SK-N-SH (cell line): ENCODE results near the gene GNAI1. TPM values are rescaled to one million over a fixed set of nuclear protein-coding genes. Genes with fewer than 3 reads are reported as not detected.

Experiments used
- CTCF ChIA-PET: fragments of 300-600, 350-600 bp; formaldehyde crosslinking; extraction: SDS; loops from one replicate; lab custom pipeline; 2021; lab: Yijun Ruan, JAX
- POLR2A ChIA-PET: fragments of 350-600 bp; sonication (Branson Sonifier 250); formaldehyde crosslinking; extraction: SDS; loops from one replicate; lab custom pipeline; 2020; ENCODE audit warnings: antibody characterized with exemption, inconsistent platforms; lab: Yijun Ruan, JAX
- DNase-seq: peaks from one replicate; pipeline ENCODE4 v3.0.0; 2012
- H2AFZ ChIP-seq: fragments of 200-600 bp; sonication (generic); 2 replicates; pipeline ENCODE4 v1.8.1; 2016; ENCODE audit warnings: antibody characterized with exemption, mild to moderate bottlenecking, low read depth
- H3F3A ChIP-seq: fragments of 200-600 bp; sonication (generic); replicated peaks from 2 replicates; pipeline ENCODE3; 2016; ENCODE audit warnings: antibody characterized with exemption, mild to moderate bottlenecking; ENCODE audit not compliant: insufficient read depth
- H3K27ac ChIP-seq, 2 experiments: fragments of 200-500 bp in 1 of 2; fragments of 200-600 bp in 1 of 2; sonication (Bioruptor generic) in 1 of 2; sonication (generic), shearing (Covaris generic) in 1 of 2; 2 replicates each; pipeline versions ENCODE4 v1.5.1 to v1.6.1; 2014 to 2016; ENCODE audit warnings: low read depth in 2 of 2, inconsistent platforms in 1 of 2, low read length in 1 of 2, mild to moderate bottlenecking in 1 of 2, mixed read lengths in 1 of 2
- H3K27me3 ChIP-seq: fragments of 200-600 bp; sonication (generic), shearing (Covaris generic); 2 replicates; pipeline ENCODE4 v1.6.1; 2016; ENCODE audit warnings: mixed run types; ENCODE audit not compliant: insufficient read depth
- H3K36me3 ChIP-seq, 2 experiments: fragments of 200-500 bp in 1 of 2; fragments of 200-600 bp in 1 of 2; sonication (Bioruptor generic) in 1 of 2; sonication (generic) in 1 of 2; replicated peaks in 1 of 2; 2 replicates each; pipeline versions ENCODE3 to v1.5.1; 2014 to 2016; ENCODE audit warnings: low read length in 1 of 2, mild to moderate bottlenecking in 1 of 2; ENCODE audit not compliant: insufficient read depth in 2 of 2, control insufficient read depth in 1 of 2
- H3K4me1 ChIP-seq, 2 experiments: fragments of 200-500 bp in 1 of 2; fragments of 200-600 bp in 1 of 2; sonication (Bioruptor generic) in 1 of 2; sonication (generic), shearing (Covaris generic) in 1 of 2; 2 replicates each; pipeline versions ENCODE4 v1.5.1 to v1.6.1; 2014 to 2016; ENCODE audit warnings: low read depth in 1 of 2, low read length in 1 of 2, mixed run types in 1 of 2; ENCODE audit not compliant: insufficient read depth in 2 of 2, control insufficient read depth in 1 of 2
- H3K4me2 ChIP-seq: fragments of 200-600 bp; sonication (generic), shearing (Covaris generic); 2 replicates; pipeline ENCODE4 v1.6.1; 2017; ENCODE audit warnings: mixed run types
- H3K4me3 ChIP-seq, 2 experiments: fragments of 200-500 bp in 1 of 2; fragments of 200-600 bp in 1 of 2; sonication (Bioruptor generic) in 1 of 2; sonication (generic), shearing (Covaris generic) in 1 of 2; 2 replicates each; pipeline versions ENCODE4 v1.5.1 to v1.8.1; 2014 to 2016; ENCODE audit warnings: low read depth in 2 of 2, inconsistent platforms in 1 of 2, low read length in 1 of 2, mild to moderate bottlenecking in 1 of 2, mixed read lengths in 1 of 2, moderate library complexity in 1 of 2
- H3K79me2 ChIP-seq: fragments of 200-600 bp; sonication (generic); 2 replicates; pipeline ENCODE4 v1.8.1; 2017; ENCODE audit warnings: mild to moderate bottlenecking; ENCODE audit not compliant: insufficient read depth
- H3K9ac ChIP-seq: fragments of 200-600 bp; sonication (generic); 2 replicates; pipeline ENCODE4 v1.6.1; 2017; ENCODE audit warnings: mixed run types
- H3K9me2 ChIP-seq: fragments of 200-600 bp; sonication (generic); 2 replicates; pipeline ENCODE4 v1.6.1; 2017; ENCODE audit warnings: mixed run types
- H3K9me3 ChIP-seq: fragments of 200-600 bp; sonication (generic); 2 replicates; pipeline ENCODE4 v1.6.1; 2017; ENCODE audit warnings: mixed run types, mild to moderate bottlenecking, moderate library complexity
- H4K20me1 ChIP-seq: fragments of 200-600 bp; sonication (generic); 2 replicates; pipeline ENCODE4 v1.6.1; 2017; ENCODE audit warnings: mild to moderate bottlenecking, mixed run types; ENCODE audit not compliant: insufficient read depth
- CHD2 ChIP-seq: fragments of 150-350 bp; IDR thresholded peaks from 2 replicates; pipeline ENCODE4 v1.6.1; 2018; ENCODE audit warnings: low read length; ENCODE audit not compliant: partially characterized antibody
- EP300 ChIP-seq, 2 experiments: IDR thresholded peaks; 2 replicates each; pipeline versions ENCODE4 v1.4.0 to v1.6.1; 2012; ENCODE audit warnings: borderline replicate concordance in 1 of 2, low read depth in 1 of 2, low read length in 1 of 2
- EZH2phosphoT487 ChIP-seq: fragments of 200-600 bp; sonication (generic); IDR thresholded peaks from 2 replicates; pipeline ENCODE4 v1.6.1; 2017; ENCODE audit warnings: low read depth, mixed run types, mild to moderate bottlenecking, antibody characterized with exemption, moderate library complexity, borderline replicate concordance
- FOSL2 ChIP-seq: IDR thresholded peaks from 2 replicates; pipeline ENCODE4 v1.4.0; 2012; ENCODE audit warnings: low read depth, mild to moderate bottlenecking, moderate library complexity, borderline replicate concordance
- GATA2 ChIP-seq: sonication (generic); formaldehyde crosslinking; IDR thresholded peaks from 2 replicates; pipeline ENCODE4 v1.5.0; 2020; ENCODE audit warnings: mild to moderate bottlenecking, missing genetic modification reagents
- JUND ChIP-seq: IDR thresholded peaks from 2 replicates; pipeline ENCODE4 v1.4.0; 2012
- MEF2A ChIP-seq: IDR thresholded peaks from 2 replicates; pipeline ENCODE4 v1.4.0; 2012; ENCODE audit warnings: low read depth, borderline replicate concordance
- NFIC ChIP-seq: IDR thresholded peaks from 2 replicates; pipeline ENCODE4 v1.4.0; 2012; ENCODE audit warnings: borderline replicate concordance
- NRF1 ChIP-seq: IDR thresholded peaks from 2 replicates; pipeline ENCODE4 v1.6.1; 2012; ENCODE audit warnings: low read depth, mild to moderate bottlenecking, low read length
- PBX3 ChIP-seq: IDR thresholded peaks from 2 replicates; pipeline ENCODE4; 2012
- POLR2AphosphoS5 ChIP-seq: IDR thresholded peaks from 2 replicates; pipeline ENCODE4 v1.6.1; 2012; ENCODE audit warnings: low read depth, low read length
- RCOR1 ChIP-seq: fragments of 150-350 bp; IDR thresholded peaks from 2 replicates; pipeline ENCODE4 v1.6.1; 2017; ENCODE audit warnings: antibody characterized with exemption, low read length
- SIN3A ChIP-seq: IDR thresholded peaks from 2 replicates; pipeline ENCODE4 v1.6.1; 2012; ENCODE audit warnings: low read depth, mild to moderate bottlenecking, low read length, moderate library complexity, borderline replicate concordance
- SMC3 ChIP-seq: IDR thresholded peaks from 2 replicates; pipeline ENCODE4 v1.6.1; 2012; ENCODE audit warnings: low read depth, low read length, improper control_type of control experiment
- TCF12 ChIP-seq: IDR thresholded peaks from 2 replicates; pipeline ENCODE4 v1.4.0; 2012
- TEAD4 ChIP-seq: IDR thresholded peaks from 2 replicates; pipeline ENCODE4 v1.4.0; 2012; ENCODE audit warnings: mild to moderate bottlenecking, borderline replicate concordance; ENCODE audit not compliant: insufficient read depth
- WGBS: methylation state at CpG from one replicate; pipeline ENCODE4 v1.1.6; 2017; ENCODE audit warnings: low lambda C conversion rate; 5-methylcytosine and 5-hydroxymethylcytosine counted together
- polyA plus RNA-seq, 3 experiments: library from polyadenylated mRNA; depleted of rRNA; stranded (reverse); fragments of >200 nt; gene quantifications; 2 replicates each; pipeline ENCODE4 v1.2.3, GENCODE V29; 2012
- TF ChIP-seq, protein P1 (sequence below): IDR thresholded peaks from 2 replicates; pipeline ENCODE4 v1.4.0; 2012; ENCODE audit warnings: low read depth, borderline replicate concordance

Gene GNAI1
- polyA plus RNA-seq, 1 of the 3 experiments (the other 2 are of a cell fraction): 69.1 TPM

DNA sequence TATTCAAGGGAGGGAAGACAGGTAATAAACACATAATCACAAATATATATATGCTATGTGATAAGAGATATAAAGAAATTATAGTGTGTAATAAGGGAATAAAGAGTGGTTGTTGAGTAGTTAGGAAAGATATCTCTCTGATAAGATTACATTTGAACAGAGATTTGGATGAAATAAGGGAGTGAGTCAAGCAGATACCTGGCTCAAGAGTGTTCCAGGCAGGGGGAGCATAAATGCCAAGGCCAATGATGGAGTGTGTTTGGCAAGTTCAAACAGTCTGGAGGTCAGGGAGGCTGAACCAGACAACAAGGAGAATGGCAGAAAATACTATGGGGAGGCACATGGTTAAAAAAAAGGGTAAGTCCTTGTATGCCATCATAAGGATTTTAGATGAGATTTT, 4.8 kb upstream of the GNAI1 start:
- CTCF ChIA-PET: no interaction called here
- H3K9ac ChIP-seq: no peak overlapping the region
- POLR2A ChIA-PET: no interaction called here

GRCh38 chr7:80131675-80132435, 2.8 kb upstream of the GNAI1 start:
- peaks cover 22% of the 10 kb centered on the region for H3F3A ChIP-seq
- H3K27me3 ChIP-seq: no peaks in the 10 kb centered on the region
- H3K9me3 ChIP-seq: no peaks in the 10 kb centered on the region
- peaks cover 9 to 12% of the 10 kb centered on the region in 2 experiments for H3K4me1 ChIP-seq
- peaks cover 6% of the 10 kb centered on the region; the same call in 1 of the 2 replicates for H4K20me1 ChIP-seq
- no peaks in the 10 kb centered on the region for H3K36me3 ChIP-seq
- peaks cover 14% of the 10 kb centered on the region for H3K79me2 ChIP-seq
- no peak overlapping the region for H3K27ac ChIP-seq
- ChIA-PET CTCF (interaction anchor here (0.6 to 8.8 kb wide), 8 partner anchors 10 to 1256 kb away, joined by 3 to 164 read pairs (median 4); no protein-coding TSS in a partner anchor), POLR2A (no interaction called here)
- 36% methylated on average over 2 of the region's 2 CpGs for WGBS
- no peak overlapping the region for H3K4me2 ChIP-seq
- DNase-seq: no peak
- H3K4me3 ChIP-seq: no peak overlapping the region
- H3K9ac ChIP-seq: no peak overlapping the region
- TF ChIP-seq EP300 (IDR thresholded peaks at IDR 0.05; ENCODE audit: borderline replicate concordance in 1 of 2, low read depth in 1 of 2, low read length in 1 of 2) (no peak), TEAD4 (peak; percentile 63; the same call in 1 of the 2 replicates), POLR2AphosphoS5 (peak; percentile 60; the same call in 1 of the 2 replicates), RCOR1 (no peak), FOSL2 (peak; percentile 11; the same call in 1 of the 2 replicates), SMC3 (no peak), EZH2phosphoT487 (no peak), JUND (peak; percentile 81), GATA2 (CRISPR knock-in tag) (no peak), TCF12 (peak; percentile 81), MEF2A (0 out of 2 replicates have a peak, but pooled peaks have one; percentile 36), PBX3 (peak; percentile 94)
- H3K9me2 ChIP-seq: no peaks in the 10 kb centered on the region
- no peak overlapping the region for H2AFZ ChIP-seq

More for the DNA sequence above, 4.8 kb upstream of the GNAI1 start:
- Histone ChIP-seq H3K4me1 (peaks cover 5 to 9% of the 10 kb centered on the region in 2 experiments), H3K4me3 (no peak overlapping the region), H3K79me2 (no peaks in the 10 kb centered on the region), H4K20me1 (no peaks in the 10 kb centered on the region), H2AFZ (no peak overlapping the region), H3F3A (peaks cover 22% of the 10 kb centered on the region), H3K9me3 (no peaks in the 10 kb centered on the region), H3K27ac (no peak overlapping the region), H3K9me2 (no peaks in the 10 kb centered on the region)
- DNase-seq: no peak
- TF ChIP-seq NRF1: no peak
- no peak for TF ChIP-seq SIN3A
- no peak for TF ChIP-seq CHD2
- no peak for TF ChIP-seq SMC3
- TF ChIP-seq, protein P1, sequence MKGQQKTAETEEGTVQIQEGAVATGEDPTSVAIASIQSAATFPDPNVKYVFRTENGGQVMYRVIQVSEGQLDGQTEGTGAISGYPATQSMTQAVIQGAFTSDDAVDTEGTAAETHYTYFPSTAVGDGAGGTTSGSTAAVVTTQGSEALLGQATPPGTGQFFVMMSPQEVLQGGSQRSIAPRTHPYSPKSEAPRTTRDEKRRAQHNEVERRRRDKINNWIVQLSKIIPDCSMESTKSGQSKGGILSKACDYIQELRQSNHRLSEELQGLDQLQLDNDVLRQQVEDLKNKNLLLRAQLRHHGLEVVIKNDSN: no peak
- no peak for TF ChIP-seq NFIC
- TF ChIP-seq PBX3: no peak
- TF ChIP-seq JUND: no peak
- TF ChIP-seq EZH2phosphoT487: no peak
- TF ChIP-seq, all 33 proteins: peak for 0
- Histone ChIP-seq H3K27me3 (no peaks in the 10 kb centered on the region), H3K4me2 (no peak overlapping the region), H3K36me3 (no peaks in the 10 kb centered on the region)
